ENCODE data around the gene TRAPPC1. TPM values are rescaled to one million over a fixed set of nuclear protein-coding genes. Genes with fewer than 3 reads are reported as not detected.
A peak's percentile ranks its signal among the peaks of the same experiment; 100 is the strongest.

Gene TRAPPC1, protein sequence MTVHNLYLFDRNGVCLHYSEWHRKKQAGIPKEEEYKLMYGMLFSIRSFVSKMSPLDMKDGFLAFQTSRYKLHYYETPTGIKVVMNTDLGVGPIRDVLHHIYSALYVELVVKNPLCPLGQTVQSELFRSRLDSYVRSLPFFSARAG
- total RNA-seq, result 16.8 and 27.9 TPM in 2 replicates

DNA sequence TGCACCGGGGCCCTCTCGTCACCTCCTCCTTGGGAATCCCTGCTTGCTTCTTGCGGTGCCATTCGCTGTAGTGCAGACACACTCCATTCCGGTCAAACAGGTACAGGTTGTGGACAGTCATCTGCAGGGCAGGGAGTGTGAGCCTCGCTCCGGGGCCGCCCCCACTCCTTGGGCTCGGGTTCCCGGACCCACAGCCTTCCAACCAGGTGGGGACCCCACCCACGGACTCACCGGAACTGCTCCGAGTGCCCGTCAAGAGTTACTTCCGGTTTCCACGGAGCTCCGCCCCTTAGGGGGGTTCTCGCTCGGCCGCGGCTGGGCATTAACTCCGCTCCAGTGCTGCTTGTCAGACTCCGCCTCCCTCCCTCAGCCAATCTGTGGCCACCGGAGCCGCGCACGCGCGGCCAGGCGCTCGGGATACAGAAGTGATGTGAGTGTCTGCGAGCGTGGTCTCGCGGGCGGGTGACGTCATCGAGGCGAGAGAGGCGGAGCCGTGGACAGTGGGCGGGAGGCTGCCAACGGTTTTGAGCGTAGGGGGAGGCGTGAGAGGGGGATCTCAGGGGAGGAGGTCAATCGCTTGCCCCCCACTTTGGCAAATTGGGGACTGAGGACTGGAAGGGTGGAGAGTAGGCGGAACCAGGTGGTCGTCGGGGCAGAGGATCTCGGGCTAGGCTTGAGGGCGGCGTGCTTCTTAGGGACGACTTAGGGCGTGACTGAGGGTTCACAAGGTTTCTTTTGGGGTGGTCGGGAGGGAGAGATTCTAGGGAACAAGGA is at the start of gene TRAPPC1, which contains the start of gene CNTROB:
TRAPPC1 (minus strand) TSS at position 238 of the 774 bp plus-strand sequence; CDS start at position 121, 117 bp downstream.
CNTROB (plus strand) TSS at position 498 of the 774 bp plus-strand sequence. CDS start 874 bp downstream, outside the sequence.
- peaks cover 11% of the 10 kb centered on the region for H3K36me3 ChIP-seq (ENCODE audit: control insufficient read depth, insufficient read depth, low read length)
- FAIRE-seq (no peak), DNase-seq (ENCODE audit: low read depth) (peak; percentile 97)
- TF ChIP-seq, protein P1, sequence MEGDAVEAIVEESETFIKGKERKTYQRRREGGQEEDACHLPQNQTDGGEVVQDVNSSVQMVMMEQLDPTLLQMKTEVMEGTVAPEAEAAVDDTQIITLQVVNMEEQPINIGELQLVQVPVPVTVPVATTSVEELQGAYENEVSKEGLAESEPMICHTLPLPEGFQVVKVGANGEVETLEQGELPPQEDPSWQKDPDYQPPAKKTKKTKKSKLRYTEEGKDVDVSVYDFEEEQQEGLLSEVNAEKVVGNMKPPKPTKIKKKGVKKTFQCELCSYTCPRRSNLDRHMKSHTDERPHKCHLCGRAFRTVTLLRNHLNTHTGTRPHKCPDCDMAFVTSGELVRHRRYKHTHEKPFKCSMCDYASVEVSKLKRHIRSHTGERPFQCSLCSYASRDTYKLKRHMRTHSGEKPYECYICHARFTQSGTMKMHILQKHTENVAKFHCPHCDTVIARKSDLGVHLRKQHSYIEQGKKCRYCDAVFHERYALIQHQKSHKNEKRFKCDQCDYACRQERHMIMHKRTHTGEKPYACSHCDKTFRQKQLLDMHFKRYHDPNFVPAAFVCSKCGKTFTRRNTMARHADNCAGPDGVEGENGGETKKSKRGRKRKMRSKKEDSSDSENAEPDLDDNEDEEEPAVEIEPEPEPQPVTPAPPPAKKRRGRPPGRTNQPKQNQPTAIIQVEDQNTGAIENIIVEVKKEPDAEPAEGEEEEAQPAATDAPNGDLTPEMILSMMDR (IDR thresholded peaks at IDR 0.05; ENCODE audit: insufficient read depth, low read length, severe bottlenecking), result no peak
- no peaks in the 10 kb centered on the region for H3K27me3 ChIP-seq (ENCODE audit: control insufficient read depth, insufficient read depth, low read length)
- H3K4me3 ChIP-seq (ENCODE audit: low read depth, low read length), result peak within 1 kb of the TSS; percentile 95

DNA sequence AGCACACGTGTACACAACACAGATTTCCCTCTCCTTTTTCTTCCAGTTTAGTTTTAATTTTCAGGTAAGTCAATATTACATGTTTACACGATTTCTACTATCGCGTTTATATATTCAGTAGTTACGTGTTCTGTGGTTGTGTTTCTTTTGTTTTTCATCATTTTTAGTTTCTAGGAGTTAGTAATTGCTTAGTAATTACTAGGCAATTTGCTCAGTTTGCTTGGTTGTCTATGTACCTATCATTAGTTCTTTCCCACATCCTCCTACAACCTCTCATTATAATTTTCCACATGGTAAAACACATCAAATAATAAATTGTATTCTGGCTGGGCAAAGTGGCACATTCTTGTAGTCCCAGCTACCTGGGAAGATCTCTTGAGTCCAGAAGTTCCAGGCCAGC is 46.1 kb upstream of the TRAPPC1 start:
- H3K27me3 ChIP-seq (ENCODE audit: control insufficient read depth, insufficient read depth, low read length), result no peaks in the 10 kb centered on the region
- TF ChIP-seq, protein P1 (IDR thresholded peaks at IDR 0.05; ENCODE audit: insufficient read depth, low read length, severe bottlenecking), result no peak
- no peak for FAIRE-seq
- no peak overlapping the region for H3K4me3 ChIP-seq (ENCODE audit: low read depth, low read length)
- no peaks in the 10 kb centered on the region for H3K36me3 ChIP-seq (ENCODE audit: control insufficient read depth, insufficient read depth, low read length)
- DNase-seq (ENCODE audit: low read depth), result no peak

DNA sequence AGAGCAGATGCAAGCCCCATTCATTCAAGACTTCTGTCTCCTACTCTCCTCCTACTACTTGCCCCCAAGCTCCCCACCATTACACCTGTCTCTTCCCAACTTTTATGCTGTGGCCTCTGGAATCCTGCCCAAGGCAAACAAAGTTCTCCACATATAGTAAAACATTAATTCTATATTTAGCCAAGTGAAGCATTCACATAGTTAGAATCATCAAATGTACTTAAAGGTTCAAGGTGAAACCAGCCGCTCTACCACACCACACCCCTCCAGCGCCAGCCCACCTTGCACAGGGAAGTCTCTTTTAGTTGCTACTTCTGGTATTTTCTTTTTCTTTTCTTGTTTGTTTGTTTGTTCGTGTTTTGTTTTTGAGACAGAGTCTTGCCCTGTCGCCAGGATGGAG is 45.3 kb upstream of the TRAPPC1 start:
- TF ChIP-seq, protein P1 (IDR thresholded peaks at IDR 0.05; ENCODE audit: insufficient read depth, low read length, severe bottlenecking), result no peak
- FAIRE-seq (no peak), DNase-seq (ENCODE audit: low read depth) (no peak)
- Histone ChIP-seq H3K36me3 (ENCODE audit: control insufficient read depth, insufficient read depth, low read length) (no peaks in the 10 kb centered on the region), H3K4me3 (ENCODE audit: low read depth, low read length) (no peak overlapping the region), H3K27me3 (ENCODE audit: control insufficient read depth, insufficient read depth, low read length) (no peaks in the 10 kb centered on the region)

DNA sequence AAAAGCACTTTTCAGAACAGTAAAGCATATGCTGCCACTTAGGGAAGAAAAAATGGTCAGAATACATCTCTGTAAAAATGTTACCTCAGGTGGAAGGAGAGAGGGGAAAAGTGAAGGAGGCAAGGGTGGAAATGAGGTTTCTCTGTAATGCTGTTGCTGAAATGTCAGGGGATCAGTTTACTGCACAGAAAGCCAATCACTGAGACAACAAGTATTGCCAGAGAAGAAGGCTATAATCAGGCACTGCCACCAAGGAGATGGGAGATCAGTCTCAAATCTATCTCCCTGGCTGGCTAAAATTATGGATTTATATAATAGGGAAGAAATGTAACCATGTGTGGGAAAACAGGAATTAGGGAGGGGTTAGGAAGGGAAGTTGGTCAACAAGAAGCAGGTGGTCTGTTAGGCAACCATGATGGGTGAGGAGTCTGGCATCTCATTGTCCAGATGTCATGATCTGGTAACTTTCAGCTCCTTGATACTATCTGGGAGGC is 42.9 kb upstream of the TRAPPC1 start:
- DNase-seq (ENCODE audit: low read depth), result no peak
- TF ChIP-seq, protein P1 (IDR thresholded peaks at IDR 0.05; ENCODE audit: insufficient read depth, low read length, severe bottlenecking), result no peak
- Histone ChIP-seq H3K36me3 (ENCODE audit: control insufficient read depth, insufficient read depth, low read length) (no peaks in the 10 kb centered on the region), H3K27me3 (ENCODE audit: control insufficient read depth, insufficient read depth, low read length) (no peaks in the 10 kb centered on the region), H3K4me3 (ENCODE audit: low read depth, low read length) (no peak overlapping the region)
- FAIRE-seq, result no peak

DNA sequence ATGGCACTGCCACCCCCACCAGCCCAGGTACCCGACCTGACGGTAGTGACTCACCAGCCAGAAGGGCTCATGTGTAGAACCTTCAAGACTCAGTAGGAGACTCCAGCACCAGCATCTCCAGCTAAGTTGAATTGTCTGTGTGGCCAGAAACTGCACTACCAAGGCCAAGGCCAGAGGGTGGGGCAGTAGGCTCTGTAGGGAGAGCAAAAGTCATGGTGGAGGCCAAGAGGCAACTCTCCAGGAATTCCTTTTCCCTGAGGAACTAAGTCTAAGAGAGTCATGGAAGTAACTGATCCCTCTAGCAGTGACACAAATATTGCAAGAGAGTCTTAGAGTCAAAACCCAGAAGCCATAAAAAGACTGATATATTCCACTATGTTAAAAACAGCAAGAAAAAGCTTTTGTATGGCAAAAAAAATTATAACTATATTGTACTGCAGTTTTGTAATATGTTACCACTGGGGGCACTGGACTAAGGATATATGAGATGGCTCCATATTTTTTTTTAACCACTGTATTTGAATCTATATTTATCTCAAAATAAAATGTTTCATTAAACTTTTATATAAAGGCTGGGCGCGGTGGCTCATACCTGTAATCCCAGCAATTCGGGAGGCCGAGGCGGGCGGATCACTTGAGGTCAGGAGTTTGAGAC is 40.5 kb upstream of the TRAPPC1 start:
- FAIRE-seq (no peak), DNase-seq (ENCODE audit: low read depth) (no peak)
- Histone ChIP-seq H3K27me3 (ENCODE audit: control insufficient read depth, insufficient read depth, low read length) (no peaks in the 10 kb centered on the region), H3K4me3 (ENCODE audit: low read depth, low read length) (no peak overlapping the region), H3K36me3 (ENCODE audit: control insufficient read depth, insufficient read depth, low read length) (no peaks in the 10 kb centered on the region)
- TF ChIP-seq, protein P1 (IDR thresholded peaks at IDR 0.05; ENCODE audit: insufficient read depth, low read length, severe bottlenecking), result no peak
